Measurements from ENCODE around the gene BPIFB1. TPM values are rescaled to one million over a fixed set of nuclear protein-coding genes. Genes with fewer than 3 reads are reported as not detected.

BPIFB1 gene
- not detected in 2 replicates for total RNA-seq

GRCh38 chr20:33282991-33283555 is at the start of gene BPIFB1:
TSS of gene BPIFB1 (plus strand) at chr20:33283214. CDS start at chr20:33286074, 2,860 bp downstream.

GRCh38 chr20:33235696-33236095 is 47.3 kb upstream of the BPIFB1 start, which contains the start of gene BPIFA1:
TSS of gene BPIFA1 (plus strand) at chr20:33235996. CDS start at chr20:33237712, 1,716 bp downstream.

Other genes starting within 250 kb of the BPIFB1 start
- gene BPIFB3, start 229.3 kb upstream of the BPIFB1 start, total RNA-seq, result not detected in 2 replicates
- gene BPIFB4, start 203.6 kb upstream of the BPIFB1 start, total RNA-seq, result not detected in 2 replicates
- gene BPIFA2, start 115.1 kb upstream of the BPIFB1 start, total RNA-seq, result not detected in 2 replicates
- not detected in 2 replicates for gene BPIFA3, start 65.9 kb upstream of the BPIFB1 start, total RNA-seq
- gene BPIFA1, start 47.2 kb upstream of the BPIFB1 start, total RNA-seq, result not detected in 2 replicates
- 20.5 and 36.1 TPM in 2 replicates for gene CDK5RAP1, start 118.3 kb downstream of the BPIFB1 start, total RNA-seq
- 15.7 and 20.7 TPM in 2 replicates for gene SNTA1, start 160.5 kb downstream of the BPIFB1 start, total RNA-seq
- gene CBFA2T2, start 206.9 kb downstream of the BPIFB1 start, total RNA-seq, result 4.3 and 6.5 TPM in 2 replicates

All from uterine smooth muscle cell (primary cell).